GM12878 (cell line): ENCODE data around the gene MPV17L. TPM values are rescaled to one million over a fixed set of nuclear protein-coding genes. Genes with fewer than 3 reads are reported as not detected.

Experiments used
- ATAC-seq: fragments of 200-7000 bp; cut with Tn5 transposase; 3 replicates; pipeline ENCODE4 v1.9.1; 2020; ENCODE audit warnings: mild to moderate bottlenecking, moderate library complexity
- BruUV-seq: library from RNA; stranded (reverse); fragments of 400-500 nt; replicated peaks from 2 replicates; lab custom pipeline; 2021; lab: Mats Ljungman, UMichigan
- CTCF ChIA-PET: fragments of 300-600 bp; sonication (Branson Sonifier 250); formaldehyde crosslinking; extraction: SDS; loops from one replicate; lab custom pipeline; 2021; ENCODE audit warnings: inconsistent platforms; lab: Yijun Ruan, JAX
- POLR2A ChIA-PET: fragments of 350-600 bp; formaldehyde crosslinking; extraction: SDS; loops from one replicate; lab custom pipeline; 2021; ENCODE audit warnings: inconsistent platforms; lab: Charles Lee
- RAD21 ChIA-PET: fragments of 300-600 bp; sonication (Branson Sonifier 250); formaldehyde crosslinking; loops from one replicate; lab custom pipeline; 2023; ENCODE audit warnings: antibody characterized with exemption; ENCODE audit not compliant: unreplicated experiment; lab: Charles Lee
- SMC1A ChIA-PET: fragments of 300-600 bp; sonication (Branson Sonifier 250); formaldehyde crosslinking; loops from one replicate; lab custom pipeline; 2023; ENCODE audit not compliant: unreplicated experiment, uncharacterized antibody; lab: Charles Lee
- DNase-seq: peaks from one replicate; pipeline ENCODE4 v3.0.0-alpha.2; 2011; ENCODE audit warnings: low read depth, low spot score
- FAIRE-seq: peaks from 3 replicates; lab custom pipeline; 2011; peaks lifted over from hg19 to GRCh38; lab: Jason Lieb, UNC
- H2AFZ ChIP-seq: 2 replicates; pipeline ENCODE4 v1.6.0; 2011; ENCODE audit warnings: low read depth, low read length, control low read depth; ENCODE audit not compliant: control insufficient read depth
- H3K27ac ChIP-seq: 2 replicates; pipeline ENCODE4 v1.5.1; 2011; ENCODE audit warnings: control low read depth; ENCODE audit not compliant: control insufficient read depth, insufficient read depth
- H3K27me3 ChIP-seq, 2 experiments: replicated peaks in 1 of 2; 2 replicates each; pipeline versions ENCODE4 v1.6.0 to v1.6.1; 2011; ENCODE audit warnings: low read length in 1 of 2; ENCODE audit not compliant: control insufficient read depth in 2 of 2, insufficient read depth in 2 of 2
- H3K36me3 ChIP-seq, 2 experiments: 2 replicates each; pipeline ENCODE4 v1.5.1; 2011; ENCODE audit warnings: low read length in 1 of 2; ENCODE audit not compliant: control insufficient read depth in 2 of 2, insufficient read depth in 2 of 2
- H3K4me1 ChIP-seq: 2 replicates; pipeline ENCODE4 v1.6.1; 2011; ENCODE audit warnings: mild to moderate bottlenecking, low read length, moderate library complexity, mixed read lengths; ENCODE audit not compliant: control insufficient read depth, insufficient read depth
- H3K4me2 ChIP-seq: 2 replicates; pipeline ENCODE4 v1.6.0; 2011; ENCODE audit warnings: control low read depth; ENCODE audit not compliant: control insufficient read depth, insufficient read depth
- H3K4me3 ChIP-seq: fragments of 200-600 bp; sonication (generic); 2 replicates; pipeline ENCODE4 v1.5.1; 2016
- H3K79me2 ChIP-seq: 2 replicates; pipeline ENCODE4 v1.6.0; 2011; ENCODE audit warnings: low read length; ENCODE audit not compliant: control insufficient read depth, insufficient read depth
- H3K9ac ChIP-seq: 2 replicates; pipeline ENCODE4 v1.8.0; 2011; ENCODE audit warnings: low read length, control low read depth, mixed read lengths; ENCODE audit not compliant: control insufficient read depth, insufficient read depth
- H3K9me3 ChIP-seq: replicated peaks from 3 replicates; pipeline ENCODE4 v1.5.1; 2011; ENCODE audit warnings: mild to moderate bottlenecking, low read length; ENCODE audit not compliant: control insufficient read depth, insufficient read depth
- H4K20me1 ChIP-seq: 2 replicates; pipeline ENCODE4 v1.6.0; 2011; ENCODE audit not compliant: control insufficient read depth, insufficient read depth
- ASH2L ChIP-seq: fragments of 300-600, 200-600 bp; sonication (generic); IDR thresholded peaks from 2 replicates; pipeline ENCODE4 v1.6.1; 2017; ENCODE audit warnings: low read depth, mild to moderate bottlenecking, borderline replicate concordance
- IRF4 ChIP-seq: IDR thresholded peaks from 2 replicates; pipeline ENCODE4 v1.6.1; 2011; ENCODE audit warnings: low read depth, low read length
- NFYA ChIP-seq: IDR thresholded peaks from 2 replicates; pipeline ENCODE4 v1.6.1; 2011; ENCODE audit warnings: low read depth, mild to moderate bottlenecking, low read length, improper control_type of control experiment, borderline replicate concordance
- SREBF2 ChIP-seq: IDR thresholded peaks from 2 replicates; pipeline ENCODE4 v1.6.1; 2012; ENCODE audit warnings: mild to moderate bottlenecking, low read length
- WGBS: methylation state at CpG from one replicate; pipeline ENCODE4 v1.1.6; 2016; ENCODE audit warnings: low lambda C conversion rate; ENCODE audit not compliant: insufficient replicate concordance, insufficient coverage; ENCODE audit errors: missing lambda C conversion rate; 5-methylcytosine and 5-hydroxymethylcytosine counted together
- in situ Hi-C: fragments of 300-500 bp; cut with MboI; formaldehyde crosslinking; loops from 9 replicates; pipeline ENCODE4 v1.14.3; 2018; ENCODE audit warnings: mixed read lengths
- intact Hi-C: fragments of 100-400 bp; cut with micrococcal nuclease; formaldehyde crosslinking; loops from one replicate; pipeline ENCODE4 v1.14.2; 2022; ENCODE audit not compliant: unreplicated experiment
- polyA plus RNA-seq, 11 experiments: library from polyadenylated mRNA; depleted of rRNA in 4 of 11; unstranded in 6 of 11; stranded (reverse) in 5 of 11; fragments of >200 nt; fragmentation: Nextera tagmentation in 4 of 11; fragmentation: Illumina TruSeq in 1 of 11; extraction: Ambion mirVana in 4 of 11; extraction: Trizol in 1 of 11; gene quantifications; 1 replicate in 1 of 11; 2 replicates in 10 of 11; pipeline versions ENCODE4 v1.2.1 to v1.2.3, GENCODE V29; 2011 to 2016; ENCODE audit warnings: inconsistent platforms in 2 of 11, missing spikeins in 2 of 11, low read depth in 1 of 11
- total RNA-seq, 4 experiments: library from RNA; depleted of rRNA in 3 of 4; stranded (reverse); fragments of >200 nt in 3 of 4; fragmentation: Illumina TruSeq in 1 of 4; extraction: Trizol in 1 of 4; gene quantifications; 2 replicates each; pipeline versions ENCODE4 v1.2.1 to v1.2.3, GENCODE V29; 2013 to 2021
- TF ChIP-seq, protein P1 (sequence below): fragments of 450-650 bp; formaldehyde crosslinking; IDR thresholded peaks from 2 replicates; pipeline ENCODE4 v1.4.0; 2022; ENCODE audit warnings: mild to moderate bottlenecking, moderate library complexity
- TF ChIP-seq, protein P2 (sequence below): IDR thresholded peaks from 2 replicates; pipeline ENCODE4 v1.6.1; 2011; ENCODE audit warnings: borderline replicate concordance, low read depth, mild to moderate bottlenecking, moderate library complexity, mixed read lengths, low read length; ENCODE audit not compliant: insufficient read depth; ENCODE audit errors: extremely low read length
- TF ChIP-seq, protein P3 (sequence below): fragments of 450-650 bp; IDR thresholded peaks from 2 replicates; pipeline ENCODE4 v1.6.1; 2017; ENCODE audit warnings: borderline replicate concordance

MPV17L gene
- total and polyA plus RNA-seq, 10 of the 15 experiments (the other 5 are each of a cell fraction or from before 2014, with no cell fraction given) = 0.02 to 0.10 (median 0.05) TPM; not detected in 5

DNA sequence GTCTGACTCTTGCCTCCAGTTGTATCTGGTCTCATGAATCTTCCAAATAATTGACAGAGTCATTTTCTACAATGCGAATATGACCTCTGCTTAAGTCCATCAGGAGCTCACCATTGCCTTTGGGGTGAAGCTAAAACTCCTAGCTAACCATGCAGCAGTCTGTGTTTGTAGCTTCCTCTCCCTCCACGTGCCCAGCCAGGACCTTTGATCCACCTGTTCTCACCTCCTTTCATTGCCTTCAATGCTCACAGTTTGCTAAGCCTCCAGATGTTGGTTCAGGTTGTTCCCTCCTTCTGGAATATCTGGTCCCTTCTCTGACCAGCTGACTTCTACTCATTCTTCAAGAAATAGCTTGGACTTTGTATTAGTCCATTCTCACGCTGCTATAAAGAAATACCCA is 61.8 kb downstream of the MPV17L start:
- H2AFZ ChIP-seq = no peak overlapping the region
- H3K9ac ChIP-seq = no peak overlapping the region
- H3K27ac ChIP-seq = no peak overlapping the region
- no peaks in the 10 kb centered on the region for H3K9me3 ChIP-seq
- no peak for DNase-seq
- ChIA-PET CTCF (interaction anchor here (0.8 to 1.0 kb wide), 2 partner anchors 10 to 18 kb away, joined by 3 read pairs; no protein-coding TSS in a partner anchor), POLR2A (no interaction called here), SMC1A (interaction anchor here (0.6 kb wide), 1 partner anchor 80 kb away, joined by 3 read pairs; no protein-coding TSS in a partner anchor), RAD21 (no interaction called here)
- H3K36me3 ChIP-seq = no peaks in the 10 kb centered on the region
- ATAC-seq = no peak
- in situ Hi-C loops = no loop called here
- no peak overlapping the region for H3K4me3 ChIP-seq
- no peak overlapping the region for H3K4me2 ChIP-seq
- TF ChIP-seq, protein P1, sequence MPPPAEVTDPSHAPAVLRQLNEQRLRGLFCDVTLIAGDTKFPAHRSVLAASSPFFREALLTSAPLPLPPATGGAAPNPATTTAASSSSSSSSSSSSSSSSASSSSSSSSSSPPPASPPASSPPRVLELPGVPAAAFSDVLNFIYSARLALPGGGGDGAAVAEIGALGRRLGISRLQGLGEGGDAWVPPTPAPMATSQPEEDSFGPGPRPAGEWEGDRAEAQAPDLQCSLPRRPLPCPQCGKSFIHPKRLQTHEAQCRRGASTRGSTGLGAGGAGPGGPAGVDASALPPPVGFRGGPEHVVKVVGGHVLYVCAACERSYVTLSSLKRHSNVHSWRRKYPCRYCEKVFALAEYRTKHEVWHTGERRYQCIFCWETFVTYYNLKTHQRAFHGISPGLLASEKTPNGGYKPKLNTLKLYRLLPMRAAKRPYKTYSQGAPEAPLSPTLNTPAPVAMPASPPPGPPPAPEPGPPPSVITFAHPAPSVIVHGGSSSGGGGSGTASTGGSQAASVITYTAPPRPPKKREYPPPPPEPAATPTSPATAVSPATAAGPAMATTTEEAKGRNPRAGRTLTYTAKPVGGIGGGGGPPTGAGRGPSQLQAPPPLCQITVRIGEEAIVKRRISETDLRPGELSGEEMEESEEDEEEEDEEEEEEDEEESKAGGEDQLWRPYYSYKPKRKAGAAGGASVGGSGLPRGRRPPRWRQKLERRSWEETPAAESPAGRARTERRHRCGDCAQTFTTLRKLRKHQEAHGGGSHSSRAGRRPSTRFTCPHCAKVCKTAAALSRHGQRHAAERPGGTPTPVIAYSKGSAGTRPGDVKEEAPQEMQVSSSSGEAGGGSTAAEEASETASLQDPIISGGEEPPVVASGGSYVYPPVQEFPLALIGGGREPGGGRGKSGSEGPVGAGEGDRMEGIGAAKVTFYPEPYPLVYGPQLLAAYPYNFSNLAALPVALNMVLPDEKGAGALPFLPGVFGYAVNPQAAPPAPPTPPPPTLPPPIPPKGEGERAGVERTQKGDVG (CRISPR knock-in tag) = no peak
- TF ChIP-seq IRF4 (no peak), SREBF2 (no peak), ASH2L (no peak), NFYA (no peak)
- TF ChIP-seq, protein P2, sequence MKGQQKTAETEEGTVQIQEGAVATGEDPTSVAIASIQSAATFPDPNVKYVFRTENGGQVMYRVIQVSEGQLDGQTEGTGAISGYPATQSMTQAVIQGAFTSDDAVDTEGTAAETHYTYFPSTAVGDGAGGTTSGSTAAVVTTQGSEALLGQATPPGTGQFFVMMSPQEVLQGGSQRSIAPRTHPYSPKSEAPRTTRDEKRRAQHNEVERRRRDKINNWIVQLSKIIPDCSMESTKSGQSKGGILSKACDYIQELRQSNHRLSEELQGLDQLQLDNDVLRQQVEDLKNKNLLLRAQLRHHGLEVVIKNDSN = no peak
- TF ChIP-seq, protein P3, sequence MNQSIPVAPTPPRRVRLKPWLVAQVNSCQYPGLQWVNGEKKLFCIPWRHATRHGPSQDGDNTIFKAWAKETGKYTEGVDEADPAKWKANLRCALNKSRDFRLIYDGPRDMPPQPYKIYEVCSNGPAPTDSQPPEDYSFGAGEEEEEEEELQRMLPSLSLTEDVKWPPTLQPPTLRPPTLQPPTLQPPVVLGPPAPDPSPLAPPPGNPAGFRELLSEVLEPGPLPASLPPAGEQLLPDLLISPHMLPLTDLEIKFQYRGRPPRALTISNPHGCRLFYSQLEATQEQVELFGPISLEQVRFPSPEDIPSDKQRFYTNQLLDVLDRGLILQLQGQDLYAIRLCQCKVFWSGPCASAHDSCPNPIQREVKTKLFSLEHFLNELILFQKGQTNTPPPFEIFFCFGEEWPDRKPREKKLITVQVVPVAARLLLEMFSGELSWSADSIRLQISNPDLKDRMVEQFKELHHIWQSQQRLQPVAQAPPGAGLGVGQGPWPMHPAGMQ = no peak
- intact Hi-C loops = no loop called here
- H4K20me1 ChIP-seq = no peaks in the 10 kb centered on the region
- FAIRE-seq = no peak
- WGBS = 2% methylated on average over 3 of the region's 3 CpGs
- no peaks in the 10 kb centered on the region for H3K79me2 ChIP-seq
- no peaks in the 10 kb centered on the region for H3K27me3 ChIP-seq
- no peaks in the 10 kb centered on the region for H3K4me1 ChIP-seq
- BruUV-seq = no TSS peak
